Heart left ventricle (tissue), 13 donors: ENCODE results near the gene OLIG1.

Experiments used
- POLR2A ChIP-seq, 2 donors: fragments of 450-650 bp; IDR thresholded peaks; one replicate each; pipeline ENCODE4 v1.6.1; 2017; ENCODE audit warnings: antibody characterized with exemption in 2 of 2, mild to moderate bottlenecking in 2 of 2, moderate library complexity in 2 of 2
- TF ChIP-seq, protein P1 (sequence below), 12 donors: fragments of 200-600 bp; sonication (generic) in 4 of 12; IDR thresholded peaks; one replicate each; pipeline versions ENCODE4 v1.5.0 to v1.8.0; 2018 to 2022; ENCODE audit warnings: antibody characterized with exemption in 12 of 12, mild to moderate bottlenecking in 5 of 12
- donor health status: ischemic (EF 13 %, LVEDD 7.1; RV severe dilation, severe dysfunction).
- donor health status: DM: no; HTN: yes; CAD: no.
- donor health status: DM: no; HTN: no; CAD: no.
- donor health status: ischemic (EF 25% LVEDD 6.9; RV normal size, moderate dysfunction).
- donor health status: ischemic (EF 25% LVEDD 5.7; RV mildly dilated, moderate dysfunction).
- donor health status: ischemic (EF 35%, LVEDD 5.7; RV mildly dilated, moderate dysfunction).
- donor health status: nonischemic (EF 11% LVEDD 7.7; RV severe dilation, severe dysfunction).
- donor health status: DM: yes; HTN: yes; CAD: no.
- donor health status: PGD.
- donor health status: ischemic (EF 29% LVEDD 5.4; RV normal size, mild dysfunction).
- donor health status: nonischemic (EF 23%, LVEDD 6.1; RV moderate dilation, normal function).

DNA sequence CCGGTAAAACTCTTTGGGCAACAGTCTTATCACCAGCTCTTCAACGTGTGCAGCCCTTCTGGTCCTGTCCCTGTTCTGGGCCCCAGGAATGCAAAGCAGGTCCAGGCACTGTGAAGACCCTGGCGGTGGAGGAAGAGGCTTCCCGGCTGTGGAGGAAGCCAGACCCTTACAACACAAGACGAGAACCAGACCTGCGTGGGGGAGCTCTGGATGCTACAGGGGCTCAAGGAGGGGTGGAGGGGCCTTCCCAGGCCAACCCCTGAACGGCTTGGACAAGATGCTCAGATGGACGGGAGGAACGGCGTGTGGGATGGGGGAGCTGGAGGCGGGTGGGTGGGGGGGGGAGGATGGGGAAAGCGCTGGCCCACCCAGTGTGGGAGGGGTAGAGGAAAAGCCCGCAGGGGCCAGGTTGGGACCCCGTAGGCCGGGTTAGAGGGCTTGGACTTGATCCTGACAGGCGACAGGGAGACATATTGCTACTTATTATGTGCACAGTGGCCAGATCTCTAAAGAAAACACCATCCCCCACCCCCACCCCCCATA is 49.3 kb upstream of the OLIG1 start:
- no peak for TF ChIP-seq POLR2A (IDR thresholded peaks at IDR 0.05)
- TF ChIP-seq, protein P1, sequence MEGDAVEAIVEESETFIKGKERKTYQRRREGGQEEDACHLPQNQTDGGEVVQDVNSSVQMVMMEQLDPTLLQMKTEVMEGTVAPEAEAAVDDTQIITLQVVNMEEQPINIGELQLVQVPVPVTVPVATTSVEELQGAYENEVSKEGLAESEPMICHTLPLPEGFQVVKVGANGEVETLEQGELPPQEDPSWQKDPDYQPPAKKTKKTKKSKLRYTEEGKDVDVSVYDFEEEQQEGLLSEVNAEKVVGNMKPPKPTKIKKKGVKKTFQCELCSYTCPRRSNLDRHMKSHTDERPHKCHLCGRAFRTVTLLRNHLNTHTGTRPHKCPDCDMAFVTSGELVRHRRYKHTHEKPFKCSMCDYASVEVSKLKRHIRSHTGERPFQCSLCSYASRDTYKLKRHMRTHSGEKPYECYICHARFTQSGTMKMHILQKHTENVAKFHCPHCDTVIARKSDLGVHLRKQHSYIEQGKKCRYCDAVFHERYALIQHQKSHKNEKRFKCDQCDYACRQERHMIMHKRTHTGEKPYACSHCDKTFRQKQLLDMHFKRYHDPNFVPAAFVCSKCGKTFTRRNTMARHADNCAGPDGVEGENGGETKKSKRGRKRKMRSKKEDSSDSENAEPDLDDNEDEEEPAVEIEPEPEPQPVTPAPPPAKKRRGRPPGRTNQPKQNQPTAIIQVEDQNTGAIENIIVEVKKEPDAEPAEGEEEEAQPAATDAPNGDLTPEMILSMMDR (IDR thresholded peaks at IDR 0.05) = no peak
